Suppressor macrophage (primary cell): ENCODE data around the gene CEP112.

Experiments used
- DNase-seq, 4 experiments: peaks; one replicate each; pipeline ENCODE4 v3.0.0-alpha.2; 2020 to 2022

CEP112 gene

DNA sequence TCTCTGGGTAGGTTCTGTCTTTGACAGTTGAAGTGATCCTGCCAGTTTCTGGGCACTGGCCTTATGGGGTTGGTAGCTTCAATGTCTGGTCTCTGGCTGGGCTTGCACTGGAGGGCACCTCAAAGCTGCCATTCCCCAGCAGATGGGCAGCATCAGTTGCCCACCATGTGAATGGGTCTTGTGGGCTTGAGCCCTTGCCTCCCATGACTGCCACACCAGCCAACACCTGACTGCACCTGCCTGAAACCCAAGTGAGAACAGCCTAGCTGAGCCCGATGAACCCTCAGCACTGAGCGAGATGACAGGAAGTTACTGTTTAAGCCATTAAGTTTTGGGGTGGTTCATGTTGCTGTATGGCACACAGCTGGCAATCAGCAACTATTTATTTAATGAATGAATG lies 561.4 kb downstream of the CEP112 start:
- no peak for DNase-seq

DNA sequence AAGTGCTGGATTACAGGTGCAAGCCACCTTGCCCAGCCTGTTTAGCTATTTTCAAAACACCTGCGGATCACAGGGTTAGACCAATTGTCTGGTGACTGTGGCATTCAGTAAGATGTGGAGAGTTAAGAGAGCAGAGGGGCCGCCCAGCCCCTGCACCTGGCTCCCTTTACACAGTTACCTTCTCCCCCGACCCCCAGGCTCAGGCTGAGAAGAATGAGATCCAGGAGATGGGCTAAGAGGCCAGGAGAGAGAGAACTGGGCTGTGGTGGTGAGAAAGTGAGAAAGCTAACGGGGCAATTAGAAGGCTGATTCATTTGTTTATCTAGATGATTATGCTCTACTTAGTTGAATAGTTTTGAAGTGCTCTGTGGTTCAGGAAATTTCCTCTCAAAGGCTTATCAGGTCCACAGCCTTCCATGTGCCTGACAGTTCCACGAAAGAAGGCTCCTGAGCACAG lies 562.7 kb downstream of the CEP112 start:
- no peak for DNase-seq

DNA sequence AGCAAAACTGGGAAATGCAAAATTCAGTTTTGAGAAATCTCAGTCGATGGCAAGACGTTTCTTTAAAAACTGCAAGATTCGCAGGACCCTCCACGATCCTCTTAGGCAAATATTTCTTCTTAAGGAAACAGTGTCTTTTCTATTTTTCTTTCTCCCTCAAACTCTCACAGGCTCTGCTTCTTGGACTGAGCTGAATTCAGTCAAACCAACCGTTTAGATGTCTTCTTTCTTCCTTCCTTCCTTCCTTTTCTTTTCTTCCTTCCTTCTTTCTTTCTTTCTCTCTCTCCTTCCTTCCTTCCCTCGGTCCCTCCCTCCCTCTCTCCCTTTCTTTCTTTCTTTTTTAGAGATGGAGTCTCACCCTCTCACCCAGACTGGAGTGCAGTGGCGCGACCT lies 563.3 kb downstream of the CEP112 start:
- no peak for DNase-seq

DNA sequence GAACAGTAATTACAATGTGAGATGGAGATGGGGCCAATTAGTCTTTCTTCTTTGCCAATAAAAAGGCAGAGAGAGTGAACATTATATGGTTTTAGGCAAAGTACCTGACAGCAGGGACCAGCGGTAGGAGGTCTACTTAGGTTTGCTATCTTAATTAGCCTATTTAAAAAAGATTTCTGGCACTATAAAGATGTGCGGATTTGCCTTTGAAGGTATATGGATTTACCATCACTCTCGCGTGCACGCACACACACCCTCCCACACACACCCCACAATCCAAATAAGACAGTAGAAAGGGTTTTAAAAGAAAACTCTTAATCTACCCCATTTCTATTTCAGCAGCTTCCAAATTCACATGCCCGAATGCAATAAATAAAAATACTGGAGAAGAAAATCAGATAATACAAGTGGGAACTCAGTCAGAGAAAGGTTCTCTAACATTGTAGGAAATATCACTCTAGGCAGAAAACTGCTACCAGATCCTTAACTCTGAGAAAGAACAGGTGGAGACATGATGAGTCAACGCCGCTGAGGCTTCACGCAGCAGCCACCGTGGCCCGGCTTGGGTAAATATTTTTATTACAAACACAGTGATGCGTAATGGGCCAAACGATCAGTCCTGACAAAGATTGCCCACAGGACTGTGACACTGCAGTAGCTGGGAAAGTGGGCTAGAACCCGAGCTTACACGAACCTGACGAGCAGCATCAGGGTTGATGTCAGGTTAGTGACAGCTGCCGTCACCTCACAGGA lies 563.9 kb downstream of the CEP112 start:
- DNase-seq = no peak

- no peak for DNase-seq
Measured at GRCh38 chr17:65627108-65627507, 564.8 kb downstream of the CEP112 start.

DNA sequence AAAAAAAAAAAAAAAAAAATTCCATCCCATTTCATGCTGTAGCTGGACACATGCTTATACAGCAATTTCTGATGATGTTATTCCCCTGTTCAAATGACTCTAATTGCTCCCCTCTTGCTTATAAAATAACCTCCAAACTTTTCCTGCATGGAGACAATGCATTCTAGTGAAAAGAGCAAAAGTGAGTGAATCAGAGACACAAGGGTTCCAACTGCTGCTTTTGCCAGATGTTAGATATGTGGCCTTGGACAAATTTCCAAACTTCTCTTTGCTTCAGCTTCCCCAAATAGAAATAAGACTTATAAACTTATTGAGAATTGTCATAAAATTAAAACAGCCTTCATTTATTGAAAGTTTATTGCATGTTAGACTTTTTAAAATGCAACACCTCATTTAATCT lies 565.5 kb downstream of the CEP112 start:
- no peak for DNase-seq

GRCh38 chr17:65618516-65618915 lies 573.4 kb downstream of the CEP112 start:
- no peak for DNase-seq

DNA sequence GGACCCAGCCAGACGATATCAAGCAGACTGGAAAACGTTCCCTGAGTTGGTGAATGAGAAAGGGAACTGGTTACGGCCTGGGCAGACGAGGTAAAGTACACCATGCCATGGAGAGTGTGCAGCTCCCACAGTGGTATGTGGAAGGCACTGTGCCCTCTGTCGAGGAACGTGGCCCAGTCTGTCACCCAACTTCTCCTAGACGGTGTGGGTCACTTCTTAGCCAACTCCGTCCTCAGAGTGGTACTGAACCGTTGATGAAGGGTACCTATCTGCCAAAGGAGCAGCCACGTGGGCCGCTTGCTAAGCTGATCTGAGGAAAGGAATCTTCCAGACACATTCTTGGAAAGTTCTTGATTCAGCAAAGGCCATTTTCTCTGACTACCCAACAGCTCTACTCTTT lies 574.4 kb downstream of the CEP112 start:
- DNase-seq = no peak

DNA sequence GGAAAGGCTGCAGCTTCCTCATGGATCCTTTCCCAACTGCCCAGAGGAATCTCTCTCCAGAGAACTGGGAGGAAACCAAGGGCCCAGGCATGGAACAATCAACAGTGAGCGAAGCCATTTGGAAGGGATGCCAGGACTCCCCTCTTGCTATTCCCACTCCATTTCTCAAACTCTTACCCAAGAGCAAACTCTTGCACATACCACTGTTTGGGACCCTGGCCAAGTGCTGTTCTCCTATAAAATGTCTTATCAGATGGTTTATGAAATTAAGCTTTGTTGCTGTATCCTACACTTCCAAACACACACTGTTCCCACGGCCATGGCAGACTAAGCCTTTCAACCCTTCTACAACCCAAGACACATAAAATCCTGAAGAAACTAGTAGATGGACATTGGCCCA lies 582.2 kb downstream of the CEP112 start:
- no peak for DNase-seq

DNA sequence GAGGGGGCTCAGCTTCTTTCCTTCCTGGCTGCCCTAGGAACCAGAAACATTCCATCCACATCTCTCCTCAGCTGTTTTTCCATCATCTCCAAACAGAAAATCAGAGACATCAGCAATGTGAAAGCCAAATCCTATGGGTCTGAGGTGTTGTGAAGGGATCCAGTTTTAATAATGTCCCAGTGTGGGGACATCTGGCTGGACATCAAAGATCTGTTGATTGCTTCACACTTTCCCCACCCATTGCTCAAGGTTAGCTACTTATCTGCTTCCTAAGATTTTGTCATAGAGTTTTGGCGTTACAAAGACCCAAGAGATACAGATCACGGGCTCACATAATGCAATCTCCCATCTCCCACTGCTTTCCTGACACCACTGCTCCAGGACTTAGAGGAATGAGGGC lies 582.6 kb downstream of the CEP112 start:
- DNase-seq = no peak

GRCh38 chr17:65604070-65604469 lies 587.9 kb downstream of the CEP112 start:
- no peak for DNase-seq

- DNase-seq = no peak
Measured at GRCh38 chr17:65601881-65602280, 590.1 kb downstream of the CEP112 start.

- DNase-seq = no peak
Measured at GRCh38 chr17:65601145-65601544, 590.8 kb downstream of the CEP112 start.

GRCh38 chr17:65600518-65600917 lies 591.4 kb downstream of the CEP112 start:
- no peak for DNase-seq

GRCh38 chr17:65599650-65600049 lies 592.3 kb downstream of the CEP112 start:
- DNase-seq = no peak

DNA sequence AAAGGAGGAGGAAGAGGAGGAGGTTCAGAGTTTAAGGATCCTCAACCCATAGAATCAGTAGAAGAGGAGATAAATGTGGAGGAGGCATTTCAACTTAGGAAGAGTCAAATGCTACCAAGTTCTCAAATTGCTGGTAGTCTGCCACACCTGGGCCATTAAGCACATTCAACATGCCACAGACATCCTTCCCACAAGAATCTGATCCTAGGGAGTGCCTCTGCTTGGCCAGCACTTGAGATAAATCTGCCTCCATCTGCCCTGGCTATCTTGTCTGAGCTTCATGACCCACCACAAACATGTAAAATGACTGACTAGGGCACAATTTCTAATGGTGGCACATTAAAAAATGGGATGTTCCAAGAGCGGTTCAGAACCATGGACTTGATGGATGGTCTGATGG lies 593.2 kb downstream of the CEP112 start:
- DNase-seq = no peak

DNA sequence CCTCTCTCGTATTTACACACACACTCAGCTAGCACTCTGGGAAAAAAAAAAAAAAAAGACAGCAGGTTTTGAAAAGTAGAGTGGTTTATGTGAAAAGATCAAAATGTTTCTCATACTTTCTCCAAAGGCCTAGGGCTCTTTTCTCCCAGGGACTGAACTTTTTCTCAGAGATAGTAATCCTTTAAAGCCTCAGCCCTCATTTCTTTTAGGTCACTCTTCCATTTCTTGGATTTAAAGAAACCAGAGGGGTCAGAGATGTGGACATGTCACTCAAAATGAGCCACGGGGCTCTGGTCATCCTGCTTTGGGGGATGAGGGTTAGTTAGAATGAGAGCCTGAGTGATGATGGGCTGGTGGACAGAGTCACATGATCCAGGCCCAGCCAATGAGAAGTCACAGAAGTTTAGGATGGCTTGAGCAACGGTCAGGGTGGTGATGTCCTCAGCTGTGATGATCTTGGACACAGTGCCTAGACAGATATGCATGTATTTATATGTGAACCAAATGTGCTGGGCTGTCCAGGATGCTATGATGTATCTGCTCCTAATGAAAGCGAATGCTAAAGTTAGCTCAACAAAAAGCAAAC lies 596.8 kb downstream of the CEP112 start:
- no peak for DNase-seq

DNA sequence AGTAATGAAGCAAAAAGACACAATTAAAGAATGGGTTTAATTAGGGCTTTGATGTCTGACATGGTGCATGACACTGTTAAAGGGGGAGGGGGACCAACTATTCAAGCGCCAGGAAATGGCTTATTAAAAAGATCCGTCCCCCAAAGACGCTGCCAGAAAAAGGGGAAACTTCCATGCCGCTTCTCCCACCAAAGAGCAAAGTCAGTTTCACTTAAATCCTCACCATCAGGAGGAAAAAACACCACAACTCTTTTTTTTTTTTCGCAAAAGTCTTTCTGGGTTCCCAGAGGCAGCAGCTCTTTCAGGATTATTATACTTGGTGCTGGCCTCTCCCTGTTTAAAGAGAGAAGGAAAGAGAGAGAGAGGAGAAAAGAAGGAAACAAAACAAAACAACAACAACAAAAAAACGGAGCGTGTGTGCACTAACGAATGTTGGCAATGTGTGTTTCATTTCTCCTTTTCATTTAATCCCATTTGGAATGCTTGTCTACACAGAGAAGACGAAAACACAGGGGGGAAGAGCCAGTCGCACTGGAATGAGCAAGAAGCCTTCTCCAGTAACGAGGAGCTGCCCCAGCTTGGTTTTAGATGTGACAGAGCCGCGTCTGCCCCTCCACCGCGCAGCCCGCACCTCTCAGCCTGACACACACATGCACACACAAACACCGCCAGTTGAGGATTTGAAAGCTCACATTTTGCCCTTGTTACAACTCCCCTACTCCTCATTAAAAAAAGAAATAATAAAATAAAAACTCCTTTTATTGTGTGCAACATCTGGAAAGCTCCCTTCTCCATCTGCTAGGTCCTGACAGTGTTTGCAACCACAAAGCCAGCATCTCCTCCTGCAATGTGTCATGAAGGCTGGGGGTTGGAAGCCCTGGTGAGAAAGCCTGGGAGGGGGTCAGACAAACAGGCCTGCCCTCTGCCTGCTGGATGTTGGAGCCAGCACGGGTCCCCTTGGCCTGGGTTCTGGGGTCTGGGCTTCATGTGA lies 597.8 kb downstream of the CEP112 start:
- DNase-seq = no peak

DNA sequence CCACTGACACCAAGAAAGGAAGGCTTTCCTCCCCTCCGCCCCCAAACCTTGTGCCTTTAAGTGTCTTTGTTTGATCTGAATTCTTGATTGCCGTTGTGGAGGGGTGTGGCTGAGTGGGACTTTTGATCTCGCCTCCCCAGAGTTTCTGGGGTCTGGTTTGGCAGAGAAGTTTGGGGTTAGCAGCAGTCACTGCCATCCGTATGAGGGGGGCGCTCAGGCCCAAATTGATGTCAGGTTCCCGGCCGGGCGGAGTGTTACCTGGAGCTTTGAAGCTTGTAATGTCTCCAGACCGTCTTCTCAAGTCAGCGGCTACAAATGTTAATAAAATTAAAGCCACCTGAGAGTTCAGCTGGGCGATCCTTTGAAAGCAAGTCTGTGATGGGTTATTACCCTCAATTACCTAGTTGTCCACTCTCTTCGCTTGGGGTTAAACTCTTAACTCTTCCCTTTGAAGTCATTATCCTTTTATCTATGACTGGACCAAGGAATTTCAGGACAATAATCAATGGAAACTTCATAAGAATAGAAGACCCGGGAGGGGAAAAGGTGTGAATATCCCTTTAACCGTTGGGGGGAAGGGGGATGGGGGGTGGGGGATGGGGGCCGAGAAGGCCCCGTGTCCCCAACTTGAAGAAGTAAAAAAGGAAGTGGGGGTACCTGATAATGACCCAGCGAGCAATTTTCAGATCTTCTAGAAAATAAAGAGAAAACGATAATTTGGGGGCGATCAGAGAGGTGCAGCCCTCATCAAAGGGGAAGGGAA lies 598.7 kb downstream of the CEP112 start:
- DNase-seq = no peak

DNA sequence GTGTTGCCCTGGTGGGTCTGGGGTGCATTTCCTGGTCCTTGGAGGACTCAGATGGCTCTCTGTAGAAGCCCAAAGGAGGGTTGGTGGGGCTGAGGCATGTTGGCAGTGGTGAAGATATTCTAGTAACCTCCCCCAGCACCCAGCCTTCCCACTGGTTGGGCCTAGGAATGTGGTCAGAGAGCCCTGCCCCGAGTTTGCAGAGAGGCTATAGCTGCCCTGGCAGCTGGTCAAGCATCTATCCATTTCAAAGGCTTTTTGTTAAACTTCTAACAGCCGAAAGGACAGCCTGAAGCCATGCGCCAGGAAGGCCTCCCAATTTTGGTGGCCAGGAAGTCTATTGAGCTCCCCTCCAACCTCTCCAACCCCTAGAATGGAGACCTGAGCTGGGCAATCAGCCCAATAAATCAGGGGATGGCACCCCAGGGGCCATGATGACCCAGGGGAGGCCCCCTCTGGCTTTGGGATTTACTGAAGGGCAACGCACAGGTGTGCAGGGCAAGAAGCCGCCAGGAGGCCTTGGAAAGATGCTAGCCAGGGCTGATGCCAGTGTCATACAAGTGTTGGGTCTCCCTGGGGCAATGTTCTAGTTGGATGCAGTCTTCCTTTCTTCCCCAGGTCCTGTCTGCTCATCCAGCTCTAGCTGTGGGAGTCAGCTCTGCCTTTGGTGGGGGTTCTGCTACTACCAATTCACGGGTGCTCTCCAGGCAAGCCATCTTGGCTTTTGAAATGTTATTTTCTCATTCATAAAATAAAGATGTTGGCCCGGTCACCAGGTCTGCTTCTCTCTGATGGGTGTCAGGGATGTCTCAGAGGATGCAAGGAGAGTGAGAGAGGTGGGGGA lies 599.6 kb downstream of the CEP112 start:
- no peak for DNase-seq

GRCh38 chr17:65589321-65589720 lies 602.6 kb downstream of the CEP112 start:
- DNase-seq = no peak
